Measurements from ENCODE around the gene IARS2. TPM values are rescaled to one million over a fixed set of nuclear protein-coding genes. Genes with fewer than 3 reads are reported as not detected.
A peak's percentile ranks its signal among the peaks of the same experiment; 100 is the strongest.
"Not testable (repeated sequence)": the region's sequence is repeated elsewhere in the genome, so short reads cannot be mapped to it uniquely, and the experiment has no call there.

The IARS2 gene
- total RNA-seq, 1 donor from 2014 or later: 76.6 TPM

GRCh38 chr1:220110473-220110872 lies 16.5 kb downstream of the IARS2 start:
- not testable (repeated sequence) for FAIRE-seq; DNase-seq (ENCODE audit: low spot score in 2 of 2)

GRCh38 chr1:220112600-220112999 lies 18.7 kb downstream of the IARS2 start:
- FAIRE-seq: not testable (repeated sequence)

GRCh38 chr1:220113136-220113695 lies 19.3 kb downstream of the IARS2 start:
- no peak for FAIRE-seq
- DNase-seq (ENCODE audit: low spot score in 2 of 2): no peak

More at GRCh38 chr1:220112600-220112999, 18.7 kb downstream of the IARS2 start:
- not testable (repeated sequence) for DNase-seq (ENCODE audit: low spot score in 2 of 2)

DNA sequence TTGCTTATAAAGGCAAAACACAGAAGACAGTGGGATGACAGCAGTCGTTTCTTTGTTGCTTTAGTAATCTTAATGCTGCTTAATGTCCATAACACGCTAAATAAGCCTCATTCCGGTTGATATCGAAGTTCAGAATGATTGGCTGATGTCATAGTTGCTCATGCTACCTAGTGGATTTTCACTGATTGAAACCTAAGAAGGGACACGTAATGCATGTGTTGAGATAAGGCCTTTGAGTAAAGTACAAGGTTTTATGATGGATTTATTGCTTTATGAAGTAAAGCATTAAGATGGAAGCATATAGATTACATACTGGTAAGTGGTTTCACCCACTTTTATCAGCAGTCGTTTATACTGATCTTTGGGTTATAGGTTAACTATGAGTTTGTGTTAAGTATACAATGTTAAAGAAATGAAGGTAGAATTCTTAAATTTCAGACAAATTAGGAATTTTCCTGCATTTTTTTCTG lies 25.1 kb downstream of the IARS2 start:
- DNase-seq (ENCODE audit: low spot score in 2 of 2) (no peak), FAIRE-seq (no peak)

- DNase-seq (ENCODE audit: low spot score in 2 of 2) (no peak), FAIRE-seq (no peak)
Observed at GRCh38 chr1:220121791-220122530, 28.0 kb downstream of the IARS2 start.

GRCh38 chr1:220123066-220123465 lies 29.1 kb downstream of the IARS2 start:
- DNase-seq (ENCODE audit: low spot score in 2 of 2): no peak
- FAIRE-seq: peak; percentile 66

GRCh38 chr1:220123889-220124288 lies 30.0 kb downstream of the IARS2 start:
- DNase-seq (ENCODE audit: low spot score in 2 of 2) (no peak), FAIRE-seq (no peak)

GRCh38 chr1:220124542-220124941 lies 30.6 kb downstream of the IARS2 start:
- DNase-seq (ENCODE audit: low spot score in 2 of 2) (no peak), FAIRE-seq (no peak)

GRCh38 chr1:220127076-220127475 lies 33.1 kb downstream of the IARS2 start:
- FAIRE-seq (no peak), DNase-seq (ENCODE audit: low spot score in 2 of 2) (no peak)

DNA sequence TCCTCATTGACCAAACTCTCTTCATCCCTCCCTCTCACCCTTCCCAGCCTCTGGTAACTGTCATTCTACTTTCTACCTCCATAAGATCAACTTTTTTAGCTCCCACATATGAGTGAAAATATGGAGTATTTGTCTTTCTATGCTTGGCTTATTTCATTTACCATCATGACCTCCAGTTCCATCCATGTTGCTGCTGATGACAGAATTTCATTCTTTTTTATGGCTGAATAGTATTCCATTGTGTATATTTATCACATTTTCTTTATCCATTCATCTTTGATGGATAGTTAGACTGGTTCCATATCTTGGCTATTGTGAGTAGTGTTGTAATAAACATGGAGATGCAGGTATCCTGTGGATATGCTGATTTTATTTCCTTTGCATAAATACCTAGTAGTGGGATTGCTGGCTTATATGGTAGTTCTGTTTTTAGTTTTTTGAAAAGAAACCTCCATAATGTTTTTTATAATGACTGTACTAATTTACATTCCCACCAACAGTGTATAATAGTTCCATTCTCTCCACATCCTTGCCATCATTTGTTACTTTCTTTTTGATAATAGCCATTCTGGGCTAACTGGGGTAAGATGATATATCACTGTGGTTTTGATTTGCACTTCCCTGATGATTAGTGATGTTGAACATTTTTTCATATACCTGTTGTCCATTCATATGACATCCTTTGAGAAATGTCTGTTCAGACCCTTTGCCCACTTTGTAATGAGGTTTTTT lies 35.7 kb downstream of the IARS2 start:
- FAIRE-seq (no peak), DNase-seq (ENCODE audit: low spot score in 2 of 2) (no peak)

DNA sequence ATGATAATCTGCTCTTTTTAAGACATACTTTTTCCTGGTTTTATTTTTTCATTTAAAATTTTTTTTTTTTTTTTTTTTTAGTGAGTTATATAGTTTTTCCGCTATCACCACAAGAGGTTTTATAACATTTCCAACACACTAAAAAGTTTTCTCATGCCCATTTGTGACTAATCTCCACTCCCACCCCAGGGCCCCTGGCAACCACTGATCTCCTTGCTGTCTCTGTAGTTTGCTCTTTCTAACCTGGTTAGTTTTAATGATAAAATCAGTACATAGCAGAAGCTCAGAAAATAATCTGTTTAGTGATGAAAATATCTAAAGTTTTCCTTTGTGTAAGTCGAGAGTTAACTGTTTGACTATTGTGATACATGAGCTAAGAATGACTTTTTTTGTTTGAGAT lies 41.8 kb downstream of the IARS2 start:
- FAIRE-seq (peak; percentile 75), DNase-seq (ENCODE audit: low spot score in 2 of 2) (no peak)

- DNase-seq (ENCODE audit: low spot score in 2 of 2): no peak
- no peak for FAIRE-seq
Observed at GRCh38 chr1:220137019-220137786, 43.3 kb downstream of the IARS2 start.

GRCh38 chr1:220139966-220140365 lies 46.0 kb downstream of the IARS2 start:
- FAIRE-seq: no peak
- no peak for DNase-seq (ENCODE audit: low spot score in 2 of 2)

- DNase-seq (ENCODE audit: low spot score in 2 of 2): no peak
- no peak for FAIRE-seq
Observed at GRCh38 chr1:220144051-220144450, 50.1 kb downstream of the IARS2 start.

GRCh38 chr1:220149742-220150141 lies 55.8 kb downstream of the IARS2 start:
- DNase-seq (ENCODE audit: low spot score in 2 of 2) (no peak), FAIRE-seq (no peak)

DNA sequence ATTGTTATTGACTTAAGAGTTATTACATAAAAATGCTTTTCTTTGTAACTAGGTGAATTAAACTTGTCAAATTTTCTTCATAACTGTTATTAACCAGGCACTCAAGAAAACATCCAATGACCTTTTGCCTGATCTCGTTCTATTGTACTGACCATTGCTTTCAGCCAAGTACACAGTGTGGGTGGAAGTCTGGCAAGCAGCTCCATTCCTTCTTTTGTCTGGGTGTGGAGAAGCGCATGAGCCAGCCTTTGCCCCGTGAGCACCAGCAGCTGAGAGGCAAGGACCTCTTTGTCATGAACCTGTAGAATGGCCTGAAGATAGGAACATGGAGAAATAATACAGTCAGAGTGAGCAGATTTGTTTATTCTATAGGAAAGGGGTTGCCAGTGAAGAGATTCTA lies 57.5 kb downstream of the IARS2 start:
- no peak for FAIRE-seq
- DNase-seq (ENCODE audit: low spot score in 2 of 2): peak in 1 of 2 donors; percentile 16

- no peak for DNase-seq (ENCODE audit: low spot score in 2 of 2)
- FAIRE-seq: no peak
Observed at GRCh38 chr1:220153147-220153546, 59.2 kb downstream of the IARS2 start.

DNA sequence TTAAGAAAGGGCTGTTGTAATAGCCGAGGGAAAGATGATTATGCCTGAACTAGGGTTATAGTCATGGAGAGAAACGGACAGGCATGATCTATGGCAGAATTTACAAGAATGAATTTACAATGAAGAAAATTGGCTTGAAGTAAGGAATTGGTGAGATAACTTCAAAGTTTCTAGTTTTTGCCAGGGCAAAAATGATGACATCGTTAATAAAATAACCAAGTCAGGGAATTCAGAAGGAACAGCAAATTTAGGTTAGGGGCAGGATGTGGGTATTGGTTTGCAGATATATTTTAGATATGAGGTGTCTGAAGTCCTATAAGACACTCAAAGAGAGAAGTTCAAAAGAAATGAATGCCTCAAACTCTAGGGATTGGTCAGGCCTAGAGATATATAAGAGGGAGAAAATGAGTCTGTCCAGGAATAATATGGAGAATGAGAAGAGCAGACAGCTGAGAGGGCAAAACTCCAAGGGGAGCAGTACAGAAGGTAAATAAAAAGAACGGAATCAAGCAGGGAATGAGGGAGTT lies 62.8 kb downstream of the IARS2 start:
- DNase-seq (ENCODE audit: low spot score in 2 of 2) (no peak), FAIRE-seq (no peak)

- DNase-seq (ENCODE audit: low spot score in 2 of 2) (no peak), FAIRE-seq (no peak)
Observed at GRCh38 chr1:220157738-220158137, 63.8 kb downstream of the IARS2 start.

- DNase-seq (ENCODE audit: low spot score in 2 of 2); FAIRE-seq: not testable (repeated sequence)
Observed at GRCh38 chr1:220158530-220158929, 64.6 kb downstream of the IARS2 start.

Measured in frontal cortex (tissue), 4 donors.